ENCODE measurements around the gene VAV2.

GRCh38 chr9:133861692-133862091 is 130.4 kb downstream of the VAV2 start:
- TF ChIP-seq EZH2 (IDR thresholded peaks at IDR 0.05; ENCODE audit: low read depth, unreplicated experiment) (no peak), CTCF (conservative IDR thresholded peaks at IDR 0.05; ENCODE audit: low read depth in 2 of 2) (no peak)

Measured in GM23338 (cell line).